HG03097 (cell line): ENCODE results near the gene JMJD1C.

ENCODE experiments used
- ATAC-seq: cut with Tn5 transposase; IDR thresholded peaks from one replicate; pipeline ENCODE4 v1.9.1; 2021; ENCODE audit not compliant: unreplicated experiment, low FRiP score

Gene JMJD1C

GRCh38 chr10:63265683-63266235, 200.0 kb downstream of the JMJD1C start:
- no peak for ATAC-seq

GRCh38 chr10:63265222-63265617, 200.6 kb downstream of the JMJD1C start:
- no peak for ATAC-seq

- ATAC-seq = no peak
Measured at GRCh38 chr10:63264617-63265221, 201.1 kb downstream of the JMJD1C start.

- ATAC-seq = no peak
Measured at GRCh38 chr10:63262430-63263073, 203.2 kb downstream of the JMJD1C start.

GRCh38 chr10:63261496-63261895, 204.3 kb downstream of the JMJD1C start:
- no peak for ATAC-seq

GRCh38 chr10:63260860-63261251, 204.9 kb downstream of the JMJD1C start:
- no peak for ATAC-seq

GRCh38 chr10:63260103-63260859, 205.5 kb downstream of the JMJD1C start:
- ATAC-seq = no peak

GRCh38 chr10:63258920-63259678, 206.7 kb downstream of the JMJD1C start:
- no peak for ATAC-seq

- no peak for ATAC-seq
Measured at GRCh38 chr10:63257778-63258177, 208.0 kb downstream of the JMJD1C start.

- ATAC-seq = no peak
Measured at GRCh38 chr10:63256009-63256773, 209.6 kb downstream of the JMJD1C start.

- ATAC-seq = no peak
Measured at GRCh38 chr10:63255316-63255715, 210.5 kb downstream of the JMJD1C start.

- no peak for ATAC-seq
Measured at GRCh38 chr10:63253040-63253439, 212.7 kb downstream of the JMJD1C start.

- ATAC-seq = no peak
Measured at GRCh38 chr10:63252095-63252762, 213.5 kb downstream of the JMJD1C start.

GRCh38 chr10:63250032-63250431, 215.7 kb downstream of the JMJD1C start:
- ATAC-seq = no peak

GRCh38 chr10:63247771-63248170, 218.0 kb downstream of the JMJD1C start:
- no peak for ATAC-seq

- no peak for ATAC-seq
Measured at GRCh38 chr10:63246356-63246755, 219.4 kb downstream of the JMJD1C start.

GRCh38 chr10:63241841-63242281, 223.9 kb downstream of the JMJD1C start:
- no peak for ATAC-seq

GRCh38 chr10:63240807-63241206, 225.0 kb downstream of the JMJD1C start:
- no peak for ATAC-seq

GRCh38 chr10:63238501-63238900, 227.3 kb downstream of the JMJD1C start:
- no peak for ATAC-seq
